ENCODE measurements around the gene OASL.
"Not testable (repeated sequence)": the region's sequence is repeated elsewhere in the genome, so short reads cannot be mapped to it uniquely, and the experiment has no call there.

OASL gene

DNA sequence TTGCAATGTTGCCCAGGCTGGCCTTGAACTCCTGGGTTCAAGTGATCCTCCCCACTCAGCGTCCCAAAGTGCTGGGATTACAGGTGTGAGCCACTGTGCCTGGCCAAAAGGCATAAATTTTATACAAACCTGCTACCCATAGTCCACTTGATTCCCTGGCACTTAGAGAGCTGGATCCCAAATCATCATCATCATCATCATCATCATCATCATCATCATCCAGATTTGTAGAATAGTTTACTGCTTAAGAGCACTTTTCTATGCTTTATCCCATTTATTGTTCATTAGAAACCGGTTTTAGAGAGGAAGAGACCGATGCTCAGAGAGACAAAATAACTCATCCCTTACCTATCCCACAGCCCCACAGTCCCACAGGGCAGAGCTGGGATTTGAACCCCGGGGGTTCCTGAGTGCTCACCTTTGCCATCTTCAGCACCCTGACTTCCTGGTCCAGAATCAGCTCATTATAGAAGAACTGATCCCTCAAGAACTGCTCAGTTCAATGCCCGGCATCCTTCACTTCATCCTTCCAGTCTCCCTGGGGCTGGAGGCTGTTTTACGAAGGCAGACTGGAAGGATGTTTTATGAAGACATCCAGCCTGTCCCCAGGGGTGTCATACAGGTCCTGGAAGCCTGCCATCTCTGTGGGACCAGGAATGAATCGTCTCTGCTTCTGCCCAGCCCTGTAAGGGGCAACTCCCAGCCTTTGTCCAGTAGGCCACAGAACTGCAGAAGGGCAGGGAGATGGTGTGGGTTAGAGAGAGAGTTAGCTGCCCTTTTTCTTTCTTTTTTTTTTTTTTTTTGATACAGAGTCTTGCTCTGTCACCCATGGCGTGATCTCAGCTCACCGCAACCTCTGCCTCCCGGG, 20.2 kb upstream of the OASL start:
- DNase-seq: no peak

DNA sequence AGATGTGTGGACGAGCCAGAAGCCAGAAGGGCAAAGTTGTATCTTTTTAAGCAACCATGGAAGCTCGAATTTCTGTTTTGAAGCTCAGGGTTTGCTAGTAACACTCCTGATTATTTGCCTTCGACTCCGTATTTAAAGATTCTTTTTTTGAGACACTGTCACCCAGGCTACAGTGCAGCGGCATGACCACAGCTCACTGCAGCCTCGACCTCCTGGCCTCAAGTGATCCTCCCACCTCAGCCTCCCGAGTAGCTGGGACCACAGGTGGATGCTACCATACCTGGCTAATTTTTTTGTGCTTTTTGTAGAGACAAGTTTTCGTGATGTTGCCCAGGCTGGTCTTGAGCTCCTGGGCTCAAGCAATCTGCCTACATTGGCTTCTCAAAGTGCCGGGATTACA, 18.7 kb upstream of the OASL start:
- no peak for DNase-seq

DNA sequence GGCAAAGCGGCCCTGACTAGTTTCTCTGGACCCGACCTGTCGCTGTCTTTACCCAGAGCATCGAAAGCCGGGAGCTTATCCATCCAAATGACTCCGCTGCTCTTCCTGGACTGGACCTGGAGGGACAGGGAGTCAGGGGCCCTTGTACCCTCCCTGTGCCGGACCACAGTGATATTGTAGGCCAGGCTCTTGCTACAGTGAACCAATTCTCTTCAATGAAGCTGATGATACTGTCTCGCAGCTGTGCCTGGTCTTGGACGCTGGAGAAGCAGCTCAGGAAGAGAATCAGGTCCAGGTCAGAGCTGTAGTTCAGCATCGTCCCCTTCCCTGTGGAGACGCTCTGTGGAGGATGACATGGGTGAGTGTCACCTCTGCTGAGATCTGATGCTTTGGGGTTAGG, 14.7 kb upstream of the OASL start:
- no peak for DNase-seq

DNA sequence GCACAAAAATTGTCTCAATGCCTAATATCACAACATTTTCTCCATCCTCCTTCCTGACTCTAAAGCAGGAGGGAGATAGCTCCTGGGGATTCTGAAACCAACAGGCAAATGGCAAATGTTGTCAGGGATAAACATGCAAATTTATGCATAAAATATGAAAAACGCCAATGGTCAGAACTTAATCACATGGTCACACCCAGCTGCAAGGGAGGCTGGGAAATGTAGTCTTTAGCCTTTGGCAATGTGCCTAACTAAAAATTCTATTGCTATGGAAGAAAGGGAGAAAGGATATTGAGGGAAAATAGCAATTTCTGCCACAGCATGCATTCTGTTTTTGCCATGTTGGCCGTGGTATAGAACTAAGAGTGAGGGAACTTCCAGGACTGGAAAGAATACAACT, 11.7 kb upstream of the OASL start:
- no peak for DNase-seq

DNA sequence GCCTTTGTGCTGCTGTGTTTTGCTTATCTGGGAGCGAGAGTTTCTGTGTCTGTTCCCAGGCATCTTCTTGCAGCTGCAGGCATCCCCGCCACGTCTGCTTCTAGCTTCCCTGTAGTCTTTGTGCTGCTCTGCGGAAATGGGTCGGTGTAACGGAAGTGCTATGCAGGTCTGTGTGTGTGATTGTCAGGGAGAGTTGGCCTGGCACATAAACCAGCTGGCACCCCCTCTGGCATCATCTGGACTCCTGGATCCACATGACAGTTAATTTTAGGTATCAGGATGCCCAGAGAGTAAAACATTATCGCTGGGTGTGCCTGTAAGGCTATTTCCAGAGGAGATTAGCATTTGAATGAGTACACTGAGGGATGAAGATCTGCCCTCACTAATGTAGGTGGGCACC, 9.4 kb upstream of the OASL start:
- DNase-seq: no peak

DNA sequence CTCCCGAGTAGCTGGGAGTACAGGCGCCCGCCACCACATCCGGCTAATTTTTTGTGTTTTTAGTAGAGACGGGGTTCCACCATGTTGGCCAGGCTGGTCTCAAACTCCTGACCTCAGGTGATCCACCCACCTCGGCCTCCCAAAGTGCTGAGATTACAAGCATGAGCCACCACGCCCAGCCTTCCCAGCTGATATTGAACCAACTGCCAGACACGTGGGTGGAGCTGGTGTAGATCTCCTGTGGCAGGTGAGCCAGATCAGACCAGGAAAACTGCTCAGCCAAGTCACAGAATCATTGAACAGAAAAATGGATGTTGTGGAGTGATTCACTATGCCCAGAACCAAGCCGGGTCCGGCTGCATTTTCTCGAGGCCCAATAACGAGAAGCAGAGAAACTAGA, 8.4 kb upstream of the OASL start:
- DNase-seq: not testable (repeated sequence)

DNA sequence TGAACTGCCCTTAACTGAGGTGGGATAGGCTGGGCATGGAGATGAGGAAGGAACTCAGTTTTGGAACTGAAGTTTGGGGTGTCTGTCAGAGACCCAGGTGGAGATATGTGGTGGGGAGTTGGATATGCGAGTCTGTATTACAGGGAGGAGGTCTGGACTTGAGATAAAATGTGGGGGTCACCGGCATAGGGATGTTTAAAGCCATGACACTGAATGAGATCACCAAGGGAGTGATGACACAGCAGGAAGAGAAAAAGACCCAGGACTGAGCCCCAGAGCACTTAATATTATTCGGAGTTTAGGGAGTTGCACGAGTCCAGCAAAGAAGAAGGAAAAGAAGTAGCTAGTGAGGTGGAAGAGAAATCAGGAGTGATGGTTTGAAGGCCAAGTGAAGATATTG, 4.0 kb upstream of the OASL start:
- no peak for DNase-seq

DNA sequence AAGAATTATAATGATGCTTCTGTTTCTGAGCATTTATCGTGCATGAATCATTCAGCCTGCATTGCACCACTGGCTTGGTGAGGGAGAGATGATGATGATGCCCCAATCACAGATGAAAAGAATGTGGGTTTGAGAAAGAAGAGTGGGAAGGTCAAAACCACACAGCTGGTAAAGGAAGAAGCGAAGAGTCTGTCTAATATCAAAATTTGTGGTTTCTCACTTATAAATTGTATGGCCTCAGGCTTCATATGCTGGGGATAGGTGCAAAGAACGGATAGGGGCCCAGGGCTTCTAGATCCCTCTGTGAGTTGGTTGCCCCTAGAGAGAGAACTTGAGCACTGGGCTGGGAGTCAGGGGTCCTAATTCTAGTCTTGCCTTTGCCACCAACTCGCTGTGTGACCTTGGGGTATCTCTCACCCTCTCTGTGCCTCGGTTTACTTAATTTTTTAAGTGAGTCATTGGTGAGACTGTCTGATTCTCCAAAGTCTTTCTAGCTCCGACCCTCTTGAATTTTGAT, 2.2 kb downstream of the OASL start:
- DNase-seq: no peak

DNA sequence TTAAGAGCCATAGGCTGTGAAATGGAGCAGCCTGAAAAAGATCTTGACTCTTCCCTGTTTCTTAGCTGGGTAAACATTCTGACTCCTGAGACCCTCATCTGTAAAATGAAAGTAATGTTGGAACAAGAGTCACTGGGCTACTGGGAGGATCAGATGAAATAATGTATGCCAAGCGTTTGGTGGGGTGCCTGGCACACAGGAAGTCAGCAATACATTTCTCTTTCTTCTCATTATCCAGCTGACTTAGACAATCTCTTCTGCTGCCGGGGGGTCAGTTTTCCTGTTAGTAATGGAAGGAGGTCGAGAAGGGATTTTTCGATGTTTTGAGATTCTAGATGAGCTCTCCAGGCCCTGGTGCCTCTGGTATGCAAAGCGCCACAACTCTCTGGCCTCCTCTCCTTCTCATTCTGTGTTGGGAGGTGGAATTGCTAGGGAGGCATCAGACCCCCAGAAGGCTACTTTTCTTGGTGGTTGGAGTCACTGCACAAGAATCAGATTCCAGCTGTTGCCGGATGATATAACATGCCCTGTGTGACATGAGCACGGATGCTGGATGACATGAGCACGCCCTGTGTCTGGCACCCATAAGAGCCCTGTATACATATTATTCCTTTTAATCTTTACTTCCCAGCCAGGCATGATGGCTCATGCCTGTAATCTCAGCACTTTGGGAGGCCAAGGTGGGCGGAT, 4.3 kb downstream of the OASL start:
- no peak for DNase-seq

DNA sequence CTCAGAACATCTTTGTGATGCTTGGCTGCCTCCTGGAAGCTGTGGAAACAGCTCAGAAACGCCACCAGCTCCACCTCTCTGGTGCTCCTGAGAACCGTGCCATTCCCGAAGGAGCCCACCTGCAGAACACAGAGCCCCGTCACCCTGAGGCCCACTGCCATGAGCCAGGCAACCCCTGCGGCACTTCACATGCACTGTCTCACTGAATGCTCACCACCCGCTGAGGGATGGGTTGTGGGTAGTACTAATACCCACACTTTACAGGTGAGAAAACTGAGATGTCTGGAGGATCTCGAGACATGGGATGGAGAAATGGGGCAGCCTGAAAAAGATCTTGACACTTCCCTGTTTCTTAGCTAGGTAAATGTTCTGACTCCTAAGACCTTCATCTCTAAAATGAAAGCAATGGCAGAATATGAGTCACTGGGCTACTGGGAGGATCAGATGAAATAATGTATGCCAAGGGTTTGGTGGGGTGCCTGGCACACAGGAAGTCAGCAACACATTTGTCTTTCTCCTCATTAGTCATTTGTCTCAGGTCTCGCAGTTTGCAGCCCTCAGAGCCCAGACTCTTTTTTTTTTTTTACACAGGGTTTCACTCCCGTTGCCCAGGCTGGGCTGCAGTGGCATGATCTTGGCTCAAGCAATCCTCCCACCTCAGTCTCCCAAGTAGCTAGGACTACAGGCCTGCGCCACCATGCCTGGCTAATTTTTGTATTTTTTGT, 5.3 kb downstream of the OASL start:
- DNase-seq: no peak

DNA sequence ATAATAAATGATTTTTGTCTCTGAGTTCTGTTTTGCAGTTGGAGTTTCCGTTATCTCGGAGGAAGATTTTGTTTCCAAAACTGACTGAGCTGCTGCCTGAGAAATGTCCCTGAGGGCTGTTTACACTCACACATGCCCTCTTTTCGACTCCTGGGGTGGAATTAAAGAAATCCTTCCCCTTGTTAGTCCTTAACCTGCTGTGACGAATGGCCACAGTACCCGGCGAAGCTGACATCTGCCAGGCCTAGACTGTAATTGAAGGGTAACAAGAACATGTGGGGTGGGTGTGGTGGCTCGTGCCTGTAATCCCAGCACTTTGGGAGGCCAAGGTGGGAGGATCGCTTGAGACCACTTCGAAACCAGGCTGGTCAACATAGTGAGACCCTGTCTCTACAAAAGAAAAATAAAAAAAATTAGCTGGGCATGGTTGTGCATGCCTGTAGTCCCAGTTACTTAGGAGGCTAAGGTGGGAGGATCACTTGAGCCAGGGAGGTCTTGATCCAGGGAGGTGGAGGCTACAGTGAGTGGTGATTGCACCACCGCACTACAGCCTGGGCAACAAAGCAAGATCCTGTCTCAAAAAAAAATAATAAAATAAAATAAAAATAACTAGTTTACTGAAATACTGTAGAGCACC, 8.4 kb downstream of the OASL start:
- no peak for DNase-seq

DNA sequence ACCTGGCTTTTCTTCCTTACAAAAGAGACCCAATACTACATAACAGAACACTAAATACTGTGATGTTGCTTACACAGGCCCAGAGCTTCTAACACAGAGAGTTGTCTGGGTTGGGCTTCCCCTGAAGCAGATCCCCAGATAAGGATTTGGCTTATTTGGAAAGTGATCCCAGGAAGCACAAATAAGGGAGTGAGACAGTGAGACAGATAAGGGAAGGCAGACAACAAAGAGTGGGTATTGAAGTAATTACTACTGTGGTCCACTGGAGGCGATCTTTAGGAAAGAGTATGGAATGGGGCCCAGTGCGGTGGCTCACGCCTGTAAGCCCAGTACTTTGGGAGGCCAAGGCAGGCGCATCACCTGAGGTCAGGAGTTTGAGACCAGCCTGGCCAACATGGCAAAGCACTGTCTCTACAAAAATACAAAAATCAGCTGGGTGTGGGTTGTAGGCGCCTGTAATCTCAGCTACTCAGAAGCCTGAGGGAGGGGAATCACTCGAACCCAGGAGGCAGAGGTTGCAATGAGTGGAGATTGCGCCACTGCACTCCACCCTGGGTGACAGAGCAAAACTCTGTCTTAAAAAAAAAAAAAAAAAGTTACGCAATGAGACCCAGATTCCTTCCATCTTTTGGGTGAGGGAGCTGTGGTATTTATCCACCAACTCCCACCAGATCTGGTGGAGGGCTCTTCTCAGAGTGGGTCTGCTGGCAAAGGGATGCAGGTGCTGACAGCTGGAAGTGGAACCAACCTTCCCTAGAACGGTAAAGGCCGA, 12.6 kb downstream of the OASL start:
- DNase-seq: no peak

DNA sequence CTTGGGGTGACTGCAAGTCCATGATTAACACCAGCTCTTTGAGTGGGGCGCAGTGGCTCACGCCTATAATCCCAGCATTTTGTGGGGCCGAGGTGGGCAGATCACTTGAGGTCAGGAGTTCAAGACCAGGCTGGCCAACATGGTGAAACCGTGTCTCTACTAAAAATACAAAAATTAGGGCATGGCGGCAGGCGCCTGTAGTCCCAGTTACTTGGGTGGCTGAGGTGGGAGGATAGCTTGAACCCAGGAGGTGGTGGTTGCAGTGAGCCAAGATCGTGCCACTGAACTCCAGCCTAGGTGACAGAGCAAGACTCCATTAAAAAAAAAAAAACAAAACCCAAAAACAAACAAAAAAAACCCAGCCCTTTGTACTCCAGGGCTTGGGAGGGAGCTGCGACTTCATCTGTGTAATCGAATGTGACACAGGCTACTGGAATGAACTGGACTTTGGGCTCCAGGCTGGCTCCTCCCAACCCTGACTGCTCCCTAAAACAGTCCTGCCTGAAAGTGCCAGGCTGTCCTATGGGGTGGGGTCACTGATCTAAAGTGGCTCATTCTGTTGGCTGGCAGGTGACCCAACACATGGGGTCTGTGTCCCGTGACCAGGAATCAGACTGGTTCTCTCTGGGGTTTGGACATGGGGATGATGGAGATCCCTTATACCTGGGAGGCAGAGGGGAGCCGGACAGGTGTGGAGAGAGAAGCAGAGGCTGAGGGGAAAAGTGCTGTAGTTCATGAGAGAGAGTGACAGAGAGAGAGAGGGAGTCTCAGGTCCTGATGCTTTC, 13.4 kb downstream of the OASL start:
- DNase-seq: no peak

DNA sequence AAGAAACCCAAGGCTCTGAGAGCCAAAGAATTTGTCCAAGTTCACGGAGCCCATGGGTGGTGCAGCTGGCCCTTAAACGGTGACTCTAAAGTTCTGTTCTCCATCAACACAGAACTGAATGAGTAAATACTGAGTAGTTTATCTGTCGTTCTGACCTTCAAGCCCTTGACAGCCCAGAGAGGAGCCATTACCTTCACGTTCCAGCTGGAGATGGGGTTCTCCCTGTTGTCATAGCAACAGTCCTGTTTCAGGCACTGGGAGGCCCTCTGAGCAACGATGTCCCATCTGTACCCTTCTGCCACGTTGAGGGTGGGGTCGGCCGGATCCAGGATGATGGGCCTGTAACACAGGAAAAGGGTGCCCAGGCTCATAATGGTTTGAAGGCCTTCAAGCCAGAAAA, 15.2 kb downstream of the OASL start:
- DNase-seq: no peak

DNA sequence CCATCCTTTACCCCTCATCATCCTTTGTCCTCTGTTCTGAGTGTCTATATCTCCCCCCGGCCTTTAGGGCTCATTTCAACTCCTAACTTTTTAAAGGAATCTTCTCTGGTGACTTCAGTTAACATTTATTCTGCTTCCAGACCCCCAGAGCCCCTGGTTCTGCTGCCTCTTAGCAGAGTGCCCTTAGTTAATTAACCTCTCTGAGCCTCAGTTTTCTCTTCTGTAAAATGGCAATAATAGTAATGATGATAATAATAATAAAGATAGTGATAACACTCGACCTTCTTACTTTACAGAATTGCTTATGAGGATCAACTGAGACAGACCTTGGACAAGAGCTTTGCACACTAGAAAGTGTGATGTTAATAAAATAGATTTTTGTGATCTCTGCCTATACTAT, 16.3 kb downstream of the OASL start:
- no peak for DNase-seq

DNA sequence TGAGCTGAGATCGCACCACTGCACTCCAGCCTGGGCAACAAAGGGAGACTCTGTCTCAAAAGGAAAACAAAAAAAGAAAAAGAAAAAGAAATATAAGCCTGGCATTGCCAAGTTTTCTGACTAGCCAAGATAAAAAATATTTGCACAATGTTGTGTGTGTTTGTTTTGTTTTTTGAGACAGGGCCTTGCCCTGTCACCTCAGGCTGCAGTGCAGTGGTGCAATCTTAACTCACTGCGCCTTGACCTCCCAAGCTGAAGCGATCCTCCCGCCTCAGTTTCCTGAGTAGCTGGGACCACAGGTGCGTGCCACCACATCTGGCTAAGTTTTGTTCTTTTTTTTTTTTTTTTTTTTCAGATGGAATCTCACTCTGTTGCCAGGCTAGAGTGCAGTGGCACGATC, 17.3 kb downstream of the OASL start:
- DNase-seq: no peak

DNA sequence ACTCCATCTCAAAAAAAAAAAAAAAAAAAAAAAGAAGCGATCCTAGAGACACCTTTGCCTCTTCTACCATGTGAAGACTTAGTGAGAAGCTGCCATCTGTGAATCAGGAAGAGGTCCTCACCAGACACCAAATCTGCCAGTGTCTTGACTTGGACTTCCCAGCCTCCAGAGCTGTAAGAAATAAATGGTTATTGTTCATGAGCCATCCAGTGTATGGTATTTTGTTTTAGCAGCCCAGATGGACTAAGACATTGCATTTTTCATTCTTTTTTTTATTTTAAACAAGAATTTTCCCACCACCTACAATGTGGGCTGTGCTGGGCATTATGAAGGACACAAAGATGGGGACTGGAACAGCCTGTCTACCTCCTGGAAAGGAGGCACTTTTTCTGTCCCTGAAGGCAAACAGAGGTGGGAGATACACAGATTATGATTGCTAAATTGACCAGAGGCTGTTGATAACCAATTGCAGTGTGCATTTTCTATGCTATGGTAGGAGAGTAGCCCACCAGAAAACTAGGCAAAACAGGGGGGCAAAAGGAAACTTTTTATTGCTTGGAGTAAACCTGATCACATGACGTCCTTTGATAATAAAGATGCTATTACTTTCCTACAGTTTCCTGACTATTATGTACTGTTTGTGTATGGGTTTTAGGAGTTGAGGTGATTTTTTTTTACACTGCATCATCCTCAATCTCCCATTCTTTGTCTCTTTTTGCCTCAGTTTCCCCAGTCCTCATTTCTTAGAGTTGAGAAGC, 20.0 kb downstream of the OASL start:
- no peak for DNase-seq

DNA sequence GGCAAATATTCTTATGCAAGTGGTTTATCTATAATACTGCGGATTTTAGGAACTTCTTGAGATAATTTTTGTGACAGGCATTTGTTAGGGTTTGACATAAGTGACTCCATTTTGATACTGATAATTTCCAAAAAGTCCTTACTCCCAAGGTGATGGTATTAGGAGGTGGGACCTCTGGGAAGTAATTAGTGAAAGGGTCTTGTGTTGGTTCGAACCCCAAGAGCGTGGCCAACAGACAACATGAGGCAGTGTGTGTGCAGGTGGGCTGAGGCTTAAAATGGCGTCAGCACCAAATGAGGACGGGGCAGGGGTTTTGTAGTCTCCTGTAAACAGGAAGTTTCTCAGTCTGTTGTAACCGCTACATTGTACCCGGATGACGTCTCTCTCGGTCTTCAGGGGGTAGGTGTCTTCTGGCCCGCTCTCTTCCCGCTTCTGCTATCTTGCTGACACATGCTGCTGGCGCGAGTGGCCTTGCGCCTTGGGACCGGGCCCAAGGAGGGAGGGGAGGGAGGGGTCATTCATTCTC, 21.0 kb downstream of the OASL start:
- no peak for DNase-seq

DNA sequence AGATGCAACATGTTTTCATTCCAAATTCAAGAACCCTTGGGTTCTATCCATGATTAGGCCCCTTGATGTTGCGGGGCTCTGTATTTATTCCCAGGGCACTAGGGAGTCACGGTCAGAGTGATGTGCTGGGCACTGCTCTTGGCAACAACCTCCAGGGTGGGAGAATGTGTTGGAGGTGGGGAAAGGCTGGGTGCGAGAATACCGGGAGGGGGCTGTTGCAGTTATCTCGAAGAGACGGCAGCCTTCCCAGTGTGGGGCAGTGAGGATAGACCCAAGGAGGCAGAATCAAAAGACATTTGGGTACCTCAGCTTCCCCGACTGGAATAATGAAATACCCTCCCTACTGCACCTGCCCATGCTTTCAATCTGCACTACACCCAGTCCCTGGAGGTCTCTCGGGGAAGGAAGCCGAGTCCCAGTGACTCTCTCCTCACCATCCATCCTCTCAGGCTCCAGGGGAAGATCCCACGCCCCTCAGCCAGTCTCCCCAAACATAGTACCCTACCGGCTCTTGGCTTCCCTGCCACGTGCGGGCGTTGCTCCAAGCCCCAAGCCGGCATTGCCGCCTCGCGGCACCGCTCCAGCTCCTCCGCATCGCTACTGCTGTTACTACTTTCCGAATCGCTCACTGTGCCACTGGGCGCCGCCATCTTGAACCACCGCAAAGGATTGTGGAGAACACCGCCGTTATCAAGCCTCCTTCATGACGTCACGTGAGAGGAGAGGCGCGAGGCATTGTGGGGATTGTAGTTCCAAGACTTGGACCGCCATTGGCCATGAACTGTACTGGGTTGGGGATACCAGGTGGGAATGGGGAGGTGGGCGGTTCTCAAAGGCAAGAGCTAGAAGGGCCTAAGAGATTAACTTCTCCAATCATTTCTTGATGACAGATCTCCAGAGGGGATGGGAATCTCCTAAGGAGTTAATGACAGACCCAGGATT, 22.9 kb downstream of the OASL start, which contains the start of gene C12orf43:
Gene C12orf43, minus strand, starts transcription at position 663 of the 942 bp plus-strand sequence. Its CDS starts 13 bp downstream, at position 650.
- DNase-seq: peak; percentile 86

All from NCI-H1092 (cell line).